GM21423 (cell line): ENCODE results near the gene KIRREL3.

ENCODE experiments used
- ATAC-seq: cut with Tn5 transposase; IDR thresholded peaks from one replicate; pipeline ENCODE4 v1.9.1; 2021; ENCODE audit warnings: mild to moderate bottlenecking, moderate library complexity; ENCODE audit not compliant: unreplicated experiment

The KIRREL3 gene

DNA sequence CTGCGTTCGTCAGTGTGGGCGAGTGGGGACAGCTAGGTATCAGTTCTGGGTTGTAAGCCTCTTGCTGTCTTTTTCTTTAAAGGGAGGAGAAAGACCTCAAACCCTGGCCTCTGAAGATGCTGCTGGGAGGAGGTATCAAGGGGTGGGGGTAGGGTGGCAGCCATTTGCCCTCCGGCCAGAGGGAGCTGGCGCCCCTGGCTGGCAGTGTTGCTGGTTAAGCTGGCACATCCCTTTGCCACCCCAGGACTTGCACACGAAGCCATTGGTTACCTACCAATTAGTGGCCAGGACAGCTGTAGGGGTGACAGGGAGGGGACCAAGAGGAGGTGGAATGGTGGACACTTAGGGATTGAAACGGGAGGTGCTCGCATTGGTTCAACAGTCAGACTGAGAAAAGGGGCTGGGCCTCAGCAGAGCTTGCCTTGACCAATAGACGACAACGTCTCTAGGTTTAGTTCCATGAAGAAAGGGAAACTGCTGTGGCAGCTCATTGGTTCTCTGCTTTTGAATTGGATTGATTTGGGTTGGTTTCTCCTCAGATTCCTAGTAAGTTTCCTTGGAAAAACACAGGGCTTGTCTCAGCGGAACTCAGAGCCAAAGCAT is 567.2 kb downstream of the KIRREL3 start:
- no peak for ATAC-seq

DNA sequence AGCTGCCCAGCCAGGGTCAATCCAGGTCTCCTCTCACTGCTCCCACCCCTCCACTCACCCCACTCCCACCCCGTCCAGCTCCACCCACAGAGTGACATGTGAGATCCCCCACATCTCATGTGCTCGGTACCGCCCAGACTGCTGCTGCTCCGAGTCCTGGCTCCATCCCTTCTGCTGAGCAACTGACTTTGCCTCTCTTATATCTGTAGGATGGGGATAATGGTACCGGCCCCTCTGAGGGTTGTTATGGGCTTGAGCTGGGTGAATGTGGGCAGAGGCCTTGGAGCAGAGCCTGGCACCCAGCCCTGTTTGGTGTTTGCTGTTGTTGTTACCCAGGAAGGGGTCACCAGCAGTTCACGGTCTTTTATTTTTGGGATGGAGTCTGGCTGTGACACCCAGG is 568.0 kb downstream of the KIRREL3 start:
- no peak for ATAC-seq

- ATAC-seq = no peak
Observed at GRCh38 chr11:126432065-126432461, 568.5 kb downstream of the KIRREL3 start.

DNA sequence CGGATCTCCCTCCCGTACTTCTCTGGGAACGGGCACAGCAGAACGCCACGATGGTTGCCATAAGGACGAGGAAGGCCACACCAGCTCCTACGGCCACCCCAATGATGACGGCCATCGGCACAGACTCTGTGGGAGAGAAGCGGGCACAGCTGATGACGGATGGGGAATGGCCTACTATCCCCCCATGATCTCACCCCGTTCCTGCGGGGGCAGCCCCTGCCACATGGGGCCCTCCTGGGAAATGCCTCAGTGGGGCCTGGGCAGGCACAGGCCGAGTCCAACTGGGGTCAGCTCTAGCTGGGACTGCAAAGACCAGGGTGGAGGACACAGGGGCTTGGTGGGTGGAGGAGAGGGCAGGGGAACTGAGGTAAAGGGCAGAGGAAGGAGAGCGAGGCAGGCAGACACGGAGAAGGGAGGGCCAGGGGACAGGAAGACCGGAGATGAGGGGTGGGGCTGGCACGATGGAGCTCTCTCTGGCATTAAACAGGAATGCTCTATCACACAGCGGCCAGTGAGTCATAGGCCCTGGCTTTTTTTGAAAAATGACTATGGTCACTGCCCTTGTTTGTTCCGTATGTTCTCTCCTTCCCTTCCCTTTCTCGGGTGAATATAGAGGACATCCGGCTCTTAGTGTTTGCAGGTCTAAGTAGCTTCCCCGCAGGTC is 569.0 kb downstream of the KIRREL3 start:
- ATAC-seq = no peak

- ATAC-seq = no peak
Observed at GRCh38 chr11:126430581-126431335, 569.8 kb downstream of the KIRREL3 start.

GRCh38 chr11:126426820-126427749 is 573.5 kb downstream of the KIRREL3 start:
- ATAC-seq = peak; percentile 81

DNA sequence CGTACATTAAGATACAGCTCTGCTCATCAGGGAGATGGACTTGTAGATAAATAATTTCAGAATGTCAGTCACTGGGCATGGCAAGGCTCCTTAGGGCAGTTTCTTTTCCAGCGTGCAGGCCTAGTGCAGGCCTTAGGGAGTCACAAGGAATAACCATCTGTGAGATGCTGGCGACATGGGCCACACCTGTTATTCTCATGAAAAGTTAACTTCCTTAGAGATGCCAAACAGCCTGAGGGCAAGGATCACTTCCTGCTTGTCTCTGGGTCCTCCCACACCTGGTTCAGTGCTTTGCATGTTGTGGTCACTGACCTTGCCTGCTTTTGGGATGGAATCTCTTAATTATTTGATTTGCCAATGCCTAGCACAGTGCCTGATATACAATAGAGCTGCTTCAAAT is 574.5 kb downstream of the KIRREL3 start:
- no peak for ATAC-seq

DNA sequence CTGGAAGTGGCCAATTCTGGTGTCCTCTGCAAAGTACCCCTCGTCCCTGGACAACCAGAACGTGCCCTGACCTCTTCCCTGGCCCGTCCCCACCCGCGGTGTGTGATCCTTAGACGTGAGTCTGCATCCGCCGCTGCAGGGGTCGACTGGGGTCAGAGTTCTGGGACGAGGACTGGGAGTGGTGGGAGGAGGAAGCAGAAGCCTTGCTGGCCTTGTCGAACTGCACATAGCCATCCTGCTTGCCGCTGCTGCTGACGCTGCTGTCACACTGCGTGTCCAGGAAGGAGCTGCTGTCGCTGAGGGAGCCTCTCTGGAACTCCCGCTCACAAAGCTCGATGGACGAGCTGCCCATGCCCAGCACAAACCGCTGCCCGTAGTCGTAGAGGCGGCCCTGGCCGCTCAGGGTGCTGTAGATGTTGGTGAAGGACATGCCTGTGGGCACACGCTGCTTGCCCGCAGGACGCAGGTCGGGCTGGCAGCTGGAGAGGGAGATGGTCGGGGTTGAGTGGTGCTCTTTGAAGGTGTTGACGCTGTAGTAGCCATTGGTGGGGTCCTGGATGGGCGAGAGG is 576.0 kb downstream of the KIRREL3 start:
- no peak for ATAC-seq

- no peak for ATAC-seq
Observed at GRCh38 chr11:126423743-126424142, 576.8 kb downstream of the KIRREL3 start.

DNA sequence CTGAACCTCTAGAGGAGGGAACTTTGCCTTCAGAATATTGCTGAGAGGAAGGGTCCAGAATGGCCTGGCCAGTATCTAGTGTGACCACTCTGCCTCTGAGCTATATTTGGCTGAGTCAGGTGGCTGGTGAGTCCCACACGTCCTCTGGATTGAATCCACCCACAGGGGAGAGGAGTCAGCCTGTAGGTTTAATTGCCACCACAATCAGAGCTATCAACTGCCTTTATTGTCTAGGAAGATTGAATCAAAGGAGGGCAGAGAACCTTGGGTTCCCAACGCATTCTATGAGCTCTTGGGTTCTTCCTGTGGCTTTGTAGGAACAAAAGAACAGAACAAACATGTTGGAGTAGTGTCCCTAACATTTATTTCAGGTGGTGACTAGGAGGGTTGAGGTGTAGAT is 577.4 kb downstream of the KIRREL3 start:
- no peak for ATAC-seq

DNA sequence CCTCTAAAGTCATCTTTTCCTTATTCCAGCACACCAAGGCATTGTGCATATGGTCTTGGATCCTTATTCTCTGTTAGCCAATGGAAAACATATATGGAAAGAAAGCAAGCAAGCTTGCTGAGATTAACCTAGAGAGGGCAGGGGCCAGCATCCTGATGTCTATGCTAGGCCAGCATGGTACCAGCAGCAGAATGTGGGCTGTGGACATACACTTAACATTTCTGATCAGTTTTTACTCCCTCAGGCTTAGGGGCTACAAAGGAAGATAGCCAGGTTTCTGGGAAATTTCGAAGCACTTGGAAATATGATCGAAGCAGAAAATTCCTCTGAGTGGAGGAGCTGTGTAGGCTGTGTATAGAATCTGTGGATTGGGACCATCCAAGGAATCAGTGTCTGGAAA is 578.1 kb downstream of the KIRREL3 start:
- no peak for ATAC-seq

DNA sequence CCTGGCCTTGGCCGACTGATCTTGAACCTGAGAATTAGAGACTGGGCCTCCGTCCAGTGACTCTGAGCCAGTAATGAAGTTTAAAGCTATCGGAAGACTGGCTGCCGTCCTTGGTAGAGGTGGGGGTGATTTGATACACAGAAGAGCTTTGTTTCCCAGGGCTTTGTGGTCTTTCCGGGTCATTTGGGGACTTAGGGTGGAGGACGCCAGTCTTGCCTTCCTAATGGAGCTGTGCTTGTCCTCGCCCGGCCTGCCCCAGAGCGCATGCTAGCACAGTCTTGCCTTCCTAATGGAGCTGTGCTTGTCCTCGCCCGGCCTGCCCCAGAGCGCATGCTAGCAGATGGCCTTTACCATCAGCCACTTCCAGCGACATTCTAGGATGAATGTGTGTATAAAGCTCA is 579.3 kb downstream of the KIRREL3 start:
- no peak for ATAC-seq

DNA sequence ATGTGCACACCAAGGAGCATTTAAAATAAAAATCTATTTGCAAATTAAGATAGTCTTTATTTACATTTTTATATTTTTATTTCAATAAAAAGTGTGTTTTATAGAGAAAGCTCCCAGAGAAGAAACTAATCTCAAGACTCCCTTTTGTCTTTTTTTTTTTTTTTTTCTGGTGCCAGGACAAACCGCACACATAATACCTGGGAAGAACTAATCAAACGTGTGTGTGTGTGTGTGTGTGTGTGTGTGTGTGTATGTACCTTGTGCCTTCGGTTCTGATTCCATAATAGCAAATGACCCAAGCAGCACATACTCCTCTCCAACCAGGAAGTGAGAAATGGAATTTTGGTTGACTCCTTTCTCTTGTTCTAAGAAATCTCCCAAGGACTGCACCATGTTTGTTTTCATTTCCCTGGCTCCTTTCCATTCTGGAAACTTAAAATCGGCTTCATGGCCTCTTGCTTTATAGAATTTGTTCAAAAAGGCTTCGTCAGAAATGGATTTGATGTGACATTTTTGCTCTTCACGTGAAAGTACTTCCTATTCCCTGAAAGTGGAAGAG is 579.8 kb downstream of the KIRREL3 start:
- no peak for ATAC-seq

DNA sequence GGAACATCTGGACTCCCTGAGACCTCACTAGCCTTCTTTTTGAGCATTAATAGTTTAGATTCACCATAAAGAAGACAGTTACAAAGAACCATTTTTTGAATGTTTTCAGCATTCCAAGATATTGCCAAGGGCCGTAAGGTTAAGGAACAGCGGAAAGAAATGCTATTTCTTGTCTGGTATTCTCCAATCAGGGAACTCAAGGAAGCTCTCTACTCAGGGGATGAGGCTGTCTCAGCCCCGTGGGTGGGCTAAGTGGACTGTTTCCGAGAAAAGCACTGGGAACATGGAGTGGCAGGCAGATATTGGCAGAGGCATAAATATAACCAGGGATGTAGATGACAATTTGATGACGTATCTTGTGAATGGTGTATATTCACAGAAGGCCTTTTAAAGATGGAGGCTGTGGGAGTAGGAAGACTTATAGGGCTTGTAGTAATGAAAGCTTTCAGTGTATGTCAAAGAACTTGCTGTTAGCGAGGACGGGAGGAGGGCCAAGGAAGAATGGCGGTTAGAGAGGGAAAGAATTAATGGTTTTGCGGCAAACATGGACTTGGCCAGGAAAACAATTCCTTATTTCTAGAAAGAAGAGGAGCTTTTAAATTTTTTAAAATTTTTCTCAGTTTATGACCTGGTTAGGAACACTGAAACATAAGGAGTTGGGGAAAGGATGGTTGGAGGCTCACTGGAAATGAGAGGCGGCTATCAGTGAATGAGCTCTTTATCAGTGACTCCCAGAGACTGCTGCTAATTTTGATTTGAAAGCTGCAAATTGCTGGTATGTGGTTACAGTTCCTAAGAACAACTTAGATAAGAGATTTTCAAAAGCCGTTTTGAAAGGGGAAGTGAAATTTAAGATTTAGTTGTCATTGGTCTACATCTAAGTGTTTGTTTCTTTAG is 580.5 kb downstream of the KIRREL3 start:
- ATAC-seq = peak; percentile 77

DNA sequence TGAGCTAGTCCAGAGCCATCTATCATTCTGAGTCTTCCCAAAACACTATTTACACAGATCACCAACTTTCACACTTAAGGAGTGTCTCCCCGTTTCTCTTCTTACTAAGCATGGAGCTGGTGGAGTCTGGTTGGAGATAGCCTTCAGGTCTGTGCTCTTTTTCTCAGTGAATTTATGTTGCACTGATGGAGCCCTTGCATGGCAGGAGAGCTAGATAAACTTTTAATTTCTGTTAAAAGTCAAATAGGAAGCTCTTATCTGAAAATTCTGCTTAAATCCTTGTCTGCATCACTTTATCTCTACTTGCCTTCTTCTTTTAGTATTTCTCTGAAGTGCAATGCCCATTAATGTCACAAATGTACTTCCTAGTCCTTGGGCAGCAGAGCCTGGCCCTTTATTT is 581.7 kb downstream of the KIRREL3 start:
- ATAC-seq = no peak

GRCh38 chr11:126417091-126417862 is 583.3 kb downstream of the KIRREL3 start:
- no peak for ATAC-seq

DNA sequence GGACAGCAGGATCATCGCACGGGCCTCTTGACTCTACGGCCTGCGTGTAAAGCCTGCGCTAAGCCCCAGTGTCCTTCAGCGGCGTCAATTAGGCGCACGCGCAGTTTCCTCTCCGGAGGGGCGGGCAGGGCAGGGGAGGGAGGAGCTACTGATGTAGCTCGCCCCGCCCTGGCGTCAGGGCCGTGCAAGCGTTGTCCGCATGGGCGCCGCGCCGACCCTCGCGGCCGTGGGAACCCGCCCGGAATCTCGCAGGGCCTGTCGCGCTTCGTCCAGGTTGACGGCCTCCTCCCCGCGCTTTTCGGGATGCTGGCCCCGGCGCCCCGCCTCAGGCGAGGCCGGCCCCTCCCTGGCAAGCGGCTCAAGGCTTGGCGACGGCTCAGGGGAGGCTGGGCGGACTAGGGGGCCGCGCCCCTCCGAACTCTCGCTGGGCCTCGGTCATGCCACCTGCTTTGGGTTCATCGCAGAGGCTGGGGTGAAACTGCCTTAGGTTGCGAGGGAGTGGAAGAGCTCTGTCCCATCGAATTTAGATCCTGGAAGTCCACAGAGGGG is 584.0 kb downstream of the KIRREL3 start:
- ATAC-seq = peak; percentile 88

- ATAC-seq = no peak
Observed at GRCh38 chr11:126415669-126416420, 584.7 kb downstream of the KIRREL3 start.
